NOMO-1 (cell line): ENCODE data around the gene MID1.

ENCODE experiments used
- DNase-seq, 2 experiments: peaks; one replicate each; lab custom pipeline; 2025; ENCODE audit not compliant: unreplicated experiment in 2 of 2; lab: John Stamatoyannopoulos, UW

The MID1 gene

DNA sequence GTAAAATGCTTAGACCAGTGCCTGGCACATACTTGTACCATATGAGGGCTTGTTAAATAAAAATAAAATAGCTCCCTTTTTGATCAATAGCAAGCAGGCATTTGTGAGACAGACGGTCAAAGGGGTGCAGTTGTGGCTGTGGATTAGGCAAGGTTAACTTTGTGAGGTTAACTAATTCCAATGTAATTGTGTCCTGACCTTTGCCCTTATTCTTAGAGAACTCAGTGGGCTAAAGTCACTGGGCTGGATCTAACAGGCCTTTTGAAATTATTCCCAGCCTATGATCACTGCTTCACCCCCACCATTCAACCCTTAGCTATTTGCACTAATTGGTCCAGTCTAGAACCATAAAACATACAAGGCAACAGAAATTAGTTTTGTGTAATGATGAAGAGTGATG is 166.4 kb downstream of the MID1 start:
- no peak for DNase-seq

DNA sequence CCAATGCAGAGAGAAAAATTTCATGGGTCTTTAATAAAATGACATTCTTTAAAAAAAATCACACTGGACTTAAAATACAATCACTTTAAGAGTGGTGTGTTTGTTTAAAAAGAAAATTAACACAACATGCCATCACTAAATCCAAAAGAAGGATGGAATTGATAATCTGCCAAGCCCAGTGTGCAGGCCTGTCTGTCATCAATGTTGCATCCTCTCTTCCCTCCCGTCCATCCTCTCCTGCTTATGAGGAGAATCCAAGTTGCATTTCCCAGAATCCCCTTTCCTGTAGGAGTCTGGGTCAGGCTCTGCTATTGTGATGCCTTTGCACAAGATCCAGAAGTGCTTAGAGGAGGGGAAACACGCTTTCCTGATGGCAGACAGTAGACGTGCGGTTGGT is 169.4 kb downstream of the MID1 start:
- DNase-seq, result no peak

- no peak for DNase-seq
Measured at GRCh38 chrX:10450229-10450958, 170.0 kb downstream of the MID1 start.

DNA sequence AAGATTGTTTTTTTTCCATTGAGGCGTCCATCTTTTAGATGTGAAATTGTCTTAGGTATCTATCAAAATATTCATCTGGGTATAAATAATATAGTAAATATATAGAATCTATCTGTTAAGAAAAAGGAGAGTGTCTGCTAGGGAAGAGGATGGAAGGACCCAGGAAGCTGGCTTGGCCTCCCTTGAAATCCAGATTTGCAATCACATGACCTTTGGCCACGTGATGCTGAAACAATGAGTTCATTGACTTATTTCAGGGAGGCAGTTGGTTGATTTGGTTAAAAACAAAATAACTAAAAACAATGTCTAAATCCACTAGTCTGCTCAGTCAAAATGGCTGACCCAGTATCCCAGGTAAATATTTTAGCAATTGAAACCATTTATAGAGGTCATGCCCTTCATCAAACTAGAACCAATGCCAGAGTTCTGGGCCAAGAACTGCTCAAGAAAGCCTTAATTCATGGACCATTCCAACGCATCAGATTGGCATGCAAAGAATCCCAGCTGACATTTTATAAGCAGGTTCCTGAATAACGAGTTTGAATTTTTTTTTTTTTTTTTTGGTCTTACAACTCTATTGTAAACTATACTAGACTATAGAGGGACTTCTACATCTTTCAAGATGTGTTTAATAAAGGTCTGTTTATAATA is 172.7 kb downstream of the MID1 start:
- DNase-seq, result no peak

- DNase-seq, result no peak
Measured at GRCh38 chrX:10444204-10444603, 176.2 kb downstream of the MID1 start.

DNA sequence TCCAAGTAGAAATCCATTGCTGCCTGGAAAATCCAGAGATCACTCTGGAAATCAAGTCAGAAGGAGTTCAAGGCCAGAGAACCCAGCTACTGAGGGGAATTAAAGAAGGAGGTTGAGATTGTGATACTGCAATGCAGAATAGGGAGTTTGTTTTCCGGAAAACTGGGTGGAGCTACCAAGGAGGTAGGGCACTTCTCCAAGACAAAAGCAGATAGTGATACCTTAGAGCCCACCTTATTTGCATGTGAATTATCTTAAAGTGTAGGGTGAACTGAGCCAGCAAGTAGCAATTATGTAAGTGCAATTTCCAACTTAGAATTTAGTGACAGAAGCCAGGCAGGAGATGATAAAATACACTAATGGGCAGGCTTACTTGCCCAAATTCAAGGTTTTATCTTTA is 178.9 kb downstream of the MID1 start:
- no peak for DNase-seq

- DNase-seq, result peak; percentile 38 to 73
Measured at GRCh38 chrX:10433296-10433965, 187.0 kb downstream of the MID1 start.

GRCh38 chrX:10429908-10430307 is 190.5 kb downstream of the MID1 start:
- DNase-seq, result no peak

DNA sequence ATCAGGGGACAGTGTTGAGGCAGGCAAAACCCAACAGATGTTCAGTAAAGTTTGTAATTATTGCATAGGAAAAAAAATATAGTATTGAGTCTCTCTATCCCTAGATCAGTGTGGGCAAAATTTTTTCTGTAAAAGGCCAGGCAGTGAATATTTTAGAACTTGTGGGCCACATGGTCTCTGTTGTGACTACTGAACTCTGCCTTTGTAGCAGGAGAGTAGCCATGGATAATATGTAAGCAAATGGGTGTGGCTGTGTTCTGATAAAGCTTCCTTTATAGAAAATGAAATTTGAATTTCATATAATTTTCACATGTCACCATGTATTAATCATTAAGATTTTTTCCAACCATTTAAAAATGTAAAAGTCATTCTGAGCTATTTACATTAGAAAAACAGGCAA is 193.1 kb downstream of the MID1 start:
- no peak for DNase-seq

DNA sequence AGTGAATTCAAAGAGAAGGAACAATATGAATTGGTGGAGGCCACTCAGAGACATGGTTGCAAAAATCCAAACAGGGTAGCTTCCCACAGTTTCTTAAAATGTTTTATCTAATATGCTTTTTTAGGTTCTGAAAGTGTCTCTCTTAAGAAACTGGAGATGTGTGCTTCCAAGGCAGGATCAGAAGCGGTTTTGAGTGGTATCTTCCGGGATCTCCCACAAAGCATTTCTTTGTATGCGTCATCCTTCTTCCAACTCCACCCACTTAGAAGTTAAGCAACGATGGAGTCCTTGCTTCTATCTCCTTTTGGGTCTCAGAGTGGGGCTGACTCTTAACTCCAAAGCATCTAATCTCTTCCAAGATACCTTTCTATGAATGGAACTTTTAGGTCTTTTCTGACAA is 196.7 kb downstream of the MID1 start:
- DNase-seq, result no peak

DNA sequence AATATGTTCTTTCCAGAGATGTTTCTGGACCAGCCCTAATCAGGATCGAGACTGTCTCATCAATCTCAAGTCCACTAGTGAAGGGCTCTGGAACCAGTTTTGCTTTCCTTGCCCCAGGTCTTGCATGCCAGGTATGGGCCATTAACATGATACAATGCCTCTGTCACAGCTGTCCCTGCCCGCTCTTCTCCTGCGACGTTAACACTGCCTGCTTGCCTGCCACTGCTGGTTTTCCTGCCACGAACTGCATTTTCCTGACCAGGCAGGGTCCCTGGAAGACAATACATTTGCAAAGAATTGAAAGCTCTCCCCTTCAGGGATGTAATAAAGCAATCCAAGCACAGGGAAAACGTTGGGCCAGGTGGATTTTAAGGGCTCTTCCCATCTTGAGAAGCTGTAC is 200.3 kb downstream of the MID1 start:
- DNase-seq, result no peak

GRCh38 chrX:10416424-10416823 is 204.0 kb downstream of the MID1 start:
- DNase-seq, result no peak

GRCh38 chrX:10415306-10416001 is 204.9 kb downstream of the MID1 start:
- no peak for DNase-seq

- DNase-seq, result no peak
Measured at GRCh38 chrX:10414862-10415261, 205.5 kb downstream of the MID1 start.

DNA sequence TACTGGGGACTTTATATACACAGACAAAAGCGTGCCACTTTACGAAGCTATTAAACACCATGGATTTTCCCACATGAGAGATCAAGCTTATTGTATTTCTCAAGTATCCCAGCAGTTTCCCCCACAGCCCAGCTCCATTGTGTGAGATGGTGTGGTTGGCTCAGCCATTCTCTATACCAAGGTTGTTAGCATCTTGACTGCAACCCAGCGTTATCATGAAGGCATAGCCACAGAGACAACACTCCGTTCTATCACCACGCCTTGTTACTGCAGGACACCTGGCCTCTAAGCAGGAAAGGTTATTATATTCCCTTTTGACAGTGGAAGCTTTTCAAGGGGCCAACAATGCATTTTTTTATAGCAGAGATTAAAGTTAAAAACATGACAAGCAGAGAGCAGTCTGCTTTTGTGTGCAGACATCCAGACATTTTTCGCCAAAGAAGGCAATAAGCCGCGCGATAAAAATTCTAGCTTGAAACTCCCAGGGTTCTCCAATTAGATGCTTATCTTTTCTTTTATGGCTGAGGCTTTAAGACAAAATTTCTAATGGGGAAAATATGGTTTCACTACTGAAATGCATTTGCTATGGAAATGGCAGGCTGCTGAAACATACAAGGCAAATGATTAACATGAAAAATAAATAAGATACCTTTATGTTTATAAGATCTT is 206.1 kb downstream of the MID1 start:
- no peak for DNase-seq

DNA sequence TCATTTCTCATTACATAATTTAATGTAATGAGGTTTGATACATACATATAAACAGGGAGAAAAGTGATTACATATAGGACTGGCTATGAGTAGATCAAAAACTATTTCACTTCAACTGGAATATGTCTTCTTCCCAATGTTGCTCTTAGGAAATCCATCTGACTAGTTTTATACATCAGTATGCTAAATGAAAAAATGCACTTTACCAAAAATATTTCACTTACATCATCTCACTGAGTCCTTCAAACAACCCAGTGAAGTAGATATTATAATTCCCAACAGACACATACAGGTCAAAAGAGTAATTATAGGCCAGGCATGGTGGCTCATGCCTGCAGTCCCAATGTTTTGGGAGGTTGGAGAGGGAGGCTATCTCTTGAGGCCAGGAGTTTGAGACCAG is 215.9 kb downstream of the MID1 start:
- no peak for DNase-seq

DNA sequence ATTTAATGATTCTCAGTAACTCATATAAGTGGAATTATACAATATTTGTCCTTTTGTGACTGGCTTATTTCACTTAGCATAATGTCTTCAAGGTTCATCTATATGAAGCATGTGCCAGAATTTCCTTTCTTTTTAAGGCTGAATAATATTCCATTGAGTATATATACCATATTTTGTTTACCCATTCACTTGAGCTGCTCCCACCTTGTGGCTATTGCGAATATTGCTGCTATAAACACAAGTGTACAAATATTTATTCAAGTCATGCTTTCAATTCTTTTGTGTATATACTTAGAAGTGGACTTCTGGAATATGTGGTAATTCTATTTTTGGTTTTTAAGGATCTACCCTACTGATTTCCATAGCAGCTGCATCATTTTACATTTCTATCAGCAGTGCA is 219.1 kb downstream of the MID1 start:
- no peak for DNase-seq

GRCh38 chrX:10399043-10399741 is 221.2 kb downstream of the MID1 start:
- no peak for DNase-seq

DNA sequence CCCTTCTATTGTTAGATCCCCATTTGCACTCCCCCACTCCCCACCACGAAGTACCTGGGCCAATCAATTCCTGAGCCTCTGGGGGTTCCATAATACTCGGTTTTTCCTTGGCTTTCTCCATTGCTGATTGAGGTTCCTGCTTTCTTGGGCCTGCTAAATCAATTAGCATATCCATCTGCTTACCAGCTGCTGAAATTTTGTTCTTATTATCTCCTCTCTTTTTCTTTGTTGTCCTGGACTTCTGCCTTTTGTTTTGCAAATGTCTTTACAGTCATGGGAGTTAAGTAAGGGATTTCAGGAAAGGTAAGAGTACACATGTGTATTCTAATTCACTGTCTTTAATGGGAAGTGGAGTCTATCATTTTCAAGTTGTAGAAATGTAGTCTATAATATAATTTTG is 222.2 kb downstream of the MID1 start:
- DNase-seq, result no peak

GRCh38 chrX:10397349-10397748 is 223.0 kb downstream of the MID1 start:
- peak; percentile 91 to 96 for DNase-seq
